NCI-H82 (cell line): ENCODE measurements around the gene TOP3A.

Experiments used
- DNase-seq: peaks from one replicate; lab custom pipeline; 2025; lab: John Stamatoyannopoulos, UW

Gene TOP3A

GRCh38 chr17:18253947-18254821 is 60.6 kb downstream of the TOP3A start:
- DNase-seq: no peak

GRCh38 chr17:18253187-18253884 is 61.5 kb downstream of the TOP3A start:
- no peak for DNase-seq

GRCh38 chr17:18252160-18252559 is 62.6 kb downstream of the TOP3A start:
- DNase-seq: no peak

GRCh38 chr17:18251204-18251603 is 63.6 kb downstream of the TOP3A start:
- no peak for DNase-seq

GRCh38 chr17:18250708-18251107 is 64.1 kb downstream of the TOP3A start:
- DNase-seq: no peak

GRCh38 chr17:18250259-18250658 is 64.5 kb downstream of the TOP3A start:
- DNase-seq: no peak

GRCh38 chr17:18248811-18249210 is 66.0 kb downstream of the TOP3A start:
- no peak for DNase-seq

GRCh38 chr17:18248300-18248731 is 66.5 kb downstream of the TOP3A start:
- DNase-seq: peak; percentile 92

GRCh38 chr17:18247613-18248001 is 67.2 kb downstream of the TOP3A start:
- DNase-seq: no peak

- peak; percentile 92 for DNase-seq
Observed at GRCh38 chr17:18246880-18247612, 67.7 kb downstream of the TOP3A start.

- no peak for DNase-seq
Observed at GRCh38 chr17:18246109-18246725, 68.6 kb downstream of the TOP3A start.

- no peak for DNase-seq
Observed at GRCh38 chr17:18245038-18245776, 69.6 kb downstream of the TOP3A start.

GRCh38 chr17:18241229-18241871 is 73.4 kb downstream of the TOP3A start:
- DNase-seq: no peak

- DNase-seq: no peak
Observed at GRCh38 chr17:18240449-18240848, 74.3 kb downstream of the TOP3A start.

GRCh38 chr17:18238299-18238698 is 76.5 kb downstream of the TOP3A start:
- DNase-seq: no peak

GRCh38 chr17:18237461-18237860 is 77.3 kb downstream of the TOP3A start:
- DNase-seq: no peak

- DNase-seq: no peak
Observed at GRCh38 chr17:18236494-18236893, 78.3 kb downstream of the TOP3A start.

- no peak for DNase-seq
Observed at GRCh38 chr17:18235743-18236256, 79.0 kb downstream of the TOP3A start.

GRCh38 chr17:18234853-18235380 is 79.9 kb downstream of the TOP3A start:
- DNase-seq: no peak

- DNase-seq: no peak
Observed at GRCh38 chr17:18233803-18234518, 80.8 kb downstream of the TOP3A start.
